ENCODE results near the gene ALS2CL. TPM values are rescaled to one million over a fixed set of nuclear protein-coding genes. Genes with fewer than 3 reads are reported as not detected.

Gene ALS2CL
- total RNA-seq, 1 experiment from 2014 or later, result 16.4 TPM

DNA sequence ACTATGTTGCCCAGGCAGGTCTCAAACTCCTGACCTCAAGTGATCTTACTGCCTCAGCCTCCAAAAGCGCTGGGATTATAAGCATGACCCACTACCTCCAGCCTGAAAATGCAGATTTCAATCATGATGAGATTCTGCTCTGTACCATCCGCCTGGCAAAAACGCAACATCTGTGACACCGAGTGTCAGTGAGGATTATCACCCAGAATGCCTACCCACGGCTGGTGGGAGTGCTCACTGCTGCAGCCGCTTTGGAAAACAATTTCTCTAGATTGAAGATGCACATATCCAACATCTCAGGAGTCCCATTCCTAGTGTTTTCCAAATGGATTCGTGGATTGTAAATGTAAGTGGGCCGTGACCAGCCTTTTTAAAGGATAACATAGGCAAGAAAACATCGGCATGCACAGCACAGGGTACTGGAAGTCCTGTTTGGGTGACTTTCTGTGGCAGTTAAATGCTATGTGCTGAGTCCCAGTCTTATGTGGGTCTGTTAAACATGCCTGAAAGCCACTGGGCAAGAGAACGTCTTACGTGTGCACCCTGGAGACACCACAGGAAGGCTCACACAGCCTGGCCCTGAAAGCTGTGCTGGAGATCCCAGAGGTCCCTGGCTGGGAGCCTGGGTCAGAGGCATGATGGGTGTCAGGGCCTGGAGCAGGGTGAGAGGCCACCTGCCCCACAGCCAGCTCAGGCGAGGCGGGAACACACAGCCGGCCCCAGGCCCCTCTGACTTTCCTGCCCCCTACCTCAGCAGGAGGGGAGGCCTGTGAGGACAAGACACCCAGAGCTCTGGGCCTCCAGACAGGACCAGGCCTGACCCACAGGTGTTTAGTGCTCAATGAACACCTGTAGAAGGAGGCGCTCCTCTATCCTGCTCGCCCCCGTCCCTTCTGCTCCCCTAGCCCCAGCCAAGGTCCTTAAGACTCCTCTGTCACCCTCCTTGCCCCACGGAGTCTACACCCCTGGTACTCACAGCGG is 23.3 kb upstream of the ALS2CL start:
- no peaks in the 10 kb centered on the region for H3K36me3 ChIP-seq (ENCODE audit: control insufficient read depth in 1 of 2, insufficient read depth in 2 of 2, low read length in 2 of 2)
- BruUV-seq (replicated peaks), result no TSS peak
- ChIA-PET RAD21 (ENCODE audit: low non-redundant PET in 1 of 2, low total read pairs in 2 of 2, uncharacterized antibody in 2 of 2, unreplicated experiment in 2 of 2) (no interaction called here), POLR2A (no interaction called here), CTCF (no interaction called here)
- DNase-seq (ENCODE audit: low read depth, low spot score) (no peak), ATAC-seq (no peak; the same call in 1 of the 2 replicates)
- intact Hi-C loops (cut with micrococcal nuclease), result no loop called here
- no peak overlapping the region for H3K27ac ChIP-seq (ENCODE audit: low read depth, low read length)
- no peak overlapping the region for H2AFZ ChIP-seq (ENCODE audit: low read depth, low read length, poor library complexity, severe bottlenecking)
- H3K9me2 ChIP-seq (ENCODE audit: insufficient read depth), result no peaks in the 10 kb centered on the region
- H4K20me1 ChIP-seq (ENCODE audit: insufficient read depth), result no peaks in the 10 kb centered on the region
- no peaks in the 10 kb centered on the region for H3K4me1 ChIP-seq (ENCODE audit: control insufficient read depth in 1 of 2, insufficient read depth in 2 of 2, low read length in 2 of 2)
- no peaks in the 10 kb centered on the region for H3K9me3 ChIP-seq (ENCODE audit: control insufficient read depth in 1 of 2, insufficient read depth in 1 of 2, low read depth in 1 of 2, low read length in 2 of 2)
- TF ChIP-seq CBX3 (IDR thresholded peaks at IDR 0.05; ENCODE audit: low read depth) (no peak), POLR2A (IDR thresholded peaks at IDR 0.05; ENCODE audit: borderline replicate concordance, extremely low read depth, insufficient read depth, insufficient read length) (no peak)
- TF ChIP-seq, protein P1, sequence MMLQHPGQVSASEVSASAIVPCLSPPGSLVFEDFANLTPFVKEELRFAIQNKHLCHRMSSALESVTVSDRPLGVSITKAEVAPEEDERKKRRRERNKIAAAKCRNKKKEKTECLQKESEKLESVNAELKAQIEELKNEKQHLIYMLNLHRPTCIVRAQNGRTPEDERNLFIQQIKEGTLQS (IDR thresholded peaks at IDR 0.05), result no peak
- TF ChIP-seq, protein P2, sequence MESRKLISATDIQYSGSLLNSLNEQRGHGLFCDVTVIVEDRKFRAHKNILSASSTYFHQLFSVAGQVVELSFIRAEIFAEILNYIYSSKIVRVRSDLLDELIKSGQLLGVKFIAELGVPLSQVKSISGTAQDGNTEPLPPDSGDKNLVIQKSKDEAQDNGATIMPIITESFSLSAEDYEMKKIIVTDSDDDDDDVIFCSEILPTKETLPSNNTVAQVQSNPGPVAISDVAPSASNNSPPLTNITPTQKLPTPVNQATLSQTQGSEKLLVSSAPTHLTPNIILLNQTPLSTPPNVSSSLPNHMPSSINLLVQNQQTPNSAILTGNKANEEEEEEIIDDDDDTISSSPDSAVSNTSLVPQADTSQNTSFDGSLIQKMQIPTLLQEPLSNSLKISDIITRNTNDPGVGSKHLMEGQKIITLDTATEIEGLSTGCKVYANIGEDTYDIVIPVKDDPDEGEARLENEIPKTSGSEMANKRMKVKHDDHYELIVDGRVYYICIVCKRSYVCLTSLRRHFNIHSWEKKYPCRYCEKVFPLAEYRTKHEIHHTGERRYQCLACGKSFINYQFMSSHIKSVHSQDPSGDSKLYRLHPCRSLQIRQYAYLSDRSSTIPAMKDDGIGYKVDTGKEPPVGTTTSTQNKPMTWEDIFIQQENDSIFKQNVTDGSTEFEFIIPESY (IDR thresholded peaks at IDR 0.05; ENCODE audit: extremely low read depth, insufficient replicate concordance, low read length), result no peak
- H3K4me3 ChIP-seq (replicated peaks in 1 of 2; ENCODE audit: low read depth in 1 of 2, low read length in 2 of 2), result no peak overlapping the region
- H3K4me2 ChIP-seq (ENCODE audit: low read length), result no peak overlapping the region
- no peaks in the 10 kb centered on the region for H3K79me2 ChIP-seq (ENCODE audit: insufficient read depth, low read length)
- no peaks in the 10 kb centered on the region for H3K27me3 ChIP-seq (ENCODE audit: insufficient read depth, low read length)
- H3K9ac ChIP-seq (ENCODE audit: low read length), result no peak overlapping the region

Data from HCT116 (cell line).